GM12878 (cell line): ENCODE results near the gene KIAA1671. TPM values are rescaled to one million over a fixed set of nuclear protein-coding genes. Genes with fewer than 3 reads are reported as not detected.

Experiments
- ATAC-seq: fragments of 200-7000 bp; cut with Tn5 transposase; 3 replicates; pipeline ENCODE4 v1.9.1; 2020; ENCODE audit warnings: mild to moderate bottlenecking, moderate library complexity
- BruUV-seq: library from RNA; stranded (reverse); fragments of 400-500 nt; replicated peaks from 2 replicates; lab custom pipeline; 2021; lab: Mats Ljungman, UMichigan
- CTCF ChIA-PET: fragments of 300-600 bp; sonication (Branson Sonifier 250); formaldehyde crosslinking; extraction: SDS; loops from one replicate; lab custom pipeline; 2021; ENCODE audit warnings: inconsistent platforms; lab: Yijun Ruan, JAX
- POLR2A ChIA-PET: fragments of 350-600 bp; formaldehyde crosslinking; extraction: SDS; loops from one replicate; lab custom pipeline; 2021; ENCODE audit warnings: inconsistent platforms; lab: Charles Lee
- RAD21 ChIA-PET: fragments of 300-600 bp; sonication (Branson Sonifier 250); formaldehyde crosslinking; loops from one replicate; lab custom pipeline; 2023; ENCODE audit warnings: antibody characterized with exemption; ENCODE audit not compliant: unreplicated experiment; lab: Charles Lee
- SMC1A ChIA-PET: fragments of 300-600 bp; sonication (Branson Sonifier 250); formaldehyde crosslinking; loops from one replicate; lab custom pipeline; 2023; ENCODE audit not compliant: unreplicated experiment, uncharacterized antibody; lab: Charles Lee
- DNase-seq: peaks from one replicate; pipeline ENCODE4 v3.0.0-alpha.2; 2011; ENCODE audit warnings: low read depth, low spot score
- FAIRE-seq: peaks from 3 replicates; lab custom pipeline; 2011; peaks lifted over from hg19 to GRCh38; lab: Jason Lieb, UNC
- H2AFZ ChIP-seq: 2 replicates; pipeline ENCODE4 v1.6.0; 2011; ENCODE audit warnings: low read depth, low read length, control low read depth; ENCODE audit not compliant: control insufficient read depth
- H3K27ac ChIP-seq: 2 replicates; pipeline ENCODE4 v1.5.1; 2011; ENCODE audit warnings: control low read depth; ENCODE audit not compliant: control insufficient read depth, insufficient read depth
- H3K27me3 ChIP-seq, 2 experiments: replicated peaks in 1 of 2; 2 replicates each; pipeline versions ENCODE4 v1.6.0 to v1.6.1; 2011; ENCODE audit warnings: low read length in 1 of 2; ENCODE audit not compliant: control insufficient read depth in 2 of 2, insufficient read depth in 2 of 2
- H3K36me3 ChIP-seq, 2 experiments: 2 replicates each; pipeline ENCODE4 v1.5.1; 2011; ENCODE audit warnings: low read length in 1 of 2; ENCODE audit not compliant: control insufficient read depth in 2 of 2, insufficient read depth in 2 of 2
- H3K4me1 ChIP-seq: 2 replicates; pipeline ENCODE4 v1.6.1; 2011; ENCODE audit warnings: mild to moderate bottlenecking, low read length, moderate library complexity, mixed read lengths; ENCODE audit not compliant: control insufficient read depth, insufficient read depth
- H3K4me2 ChIP-seq: 2 replicates; pipeline ENCODE4 v1.6.0; 2011; ENCODE audit warnings: control low read depth; ENCODE audit not compliant: control insufficient read depth, insufficient read depth
- H3K4me3 ChIP-seq: fragments of 200-600 bp; sonication (generic); 2 replicates; pipeline ENCODE4 v1.5.1; 2016
- H3K79me2 ChIP-seq: 2 replicates; pipeline ENCODE4 v1.6.0; 2011; ENCODE audit warnings: low read length; ENCODE audit not compliant: control insufficient read depth, insufficient read depth
- H3K9ac ChIP-seq: 2 replicates; pipeline ENCODE4 v1.8.0; 2011; ENCODE audit warnings: low read length, control low read depth, mixed read lengths; ENCODE audit not compliant: control insufficient read depth, insufficient read depth
- H3K9me3 ChIP-seq: replicated peaks from 3 replicates; pipeline ENCODE4 v1.5.1; 2011; ENCODE audit warnings: mild to moderate bottlenecking, low read length; ENCODE audit not compliant: control insufficient read depth, insufficient read depth
- H4K20me1 ChIP-seq: 2 replicates; pipeline ENCODE4 v1.6.0; 2011; ENCODE audit not compliant: control insufficient read depth, insufficient read depth
- ESRRA ChIP-seq: IDR thresholded peaks from 2 replicates; pipeline ENCODE4 v1.6.1; 2012; ENCODE audit warnings: mild to moderate bottlenecking, low read length, improper control_type of control experiment
- FOXK2 ChIP-seq: fragments of 450-650 bp; IDR thresholded peaks from 2 replicates; pipeline ENCODE4 v1.6.1; 2017; ENCODE audit warnings: mild to moderate bottlenecking, moderate library complexity
- MEF2B ChIP-seq: fragments of 450-650 bp; IDR thresholded peaks from 2 replicates; pipeline ENCODE4 v1.6.1; 2018; ENCODE audit warnings: mild to moderate bottlenecking, moderate library complexity; ENCODE audit not compliant: partially characterized antibody, poor library complexity, severe bottlenecking
- SMAD1 ChIP-seq: fragments of 450-650 bp; IDR thresholded peaks from 2 replicates; pipeline ENCODE4 v1.6.1; 2018; ENCODE audit warnings: mild to moderate bottlenecking, low read depth; ENCODE audit not compliant: partially characterized antibody
- SMAD5 ChIP-seq: IDR thresholded peaks from 2 replicates; pipeline ENCODE4 v1.6.1; 2016; ENCODE audit warnings: antibody characterized with exemption, low read depth
- STAT3 ChIP-seq: IDR thresholded peaks from 2 replicates; pipeline ENCODE4 v1.6.1; 2011; ENCODE audit warnings: low read depth, low read length, improper control_type of control experiment
- SUPT20H ChIP-seq: IDR thresholded peaks from 2 replicates; pipeline ENCODE4 v1.6.1; 2011; ENCODE audit warnings: low read depth, mild to moderate bottlenecking, low read length, moderate library complexity, borderline replicate concordance; ENCODE audit not compliant: control insufficient read depth
- TARDBP ChIP-seq: IDR thresholded peaks from 2 replicates; pipeline ENCODE4 v1.6.1; 2016; ENCODE audit warnings: borderline replicate concordance
- USF1 ChIP-seq: IDR thresholded peaks from 2 replicates; pipeline ENCODE4 v1.6.1; 2011; ENCODE audit warnings: borderline replicate concordance, low read depth, mild to moderate bottlenecking, moderate library complexity, mixed read lengths, low read length; ENCODE audit not compliant: insufficient read depth; ENCODE audit errors: extremely low read length
- ZBTB11 ChIP-seq: fragments of 450-650 bp; formaldehyde crosslinking; IDR thresholded peaks from 2 replicates; pipeline ENCODE4 v1.5.0; 2022; ENCODE audit warnings: mild to moderate bottlenecking, missing genetic modification characterization
- ZNF217 ChIP-seq: fragments of 450-650 bp; IDR thresholded peaks from 2 replicates; pipeline ENCODE4 v1.6.1; 2017; ENCODE audit warnings: antibody characterized with exemption, mild to moderate bottlenecking
- WGBS: methylation state at CpG from one replicate; pipeline ENCODE4 v1.1.6; 2016; ENCODE audit warnings: low lambda C conversion rate; ENCODE audit not compliant: insufficient replicate concordance, insufficient coverage; ENCODE audit errors: missing lambda C conversion rate; 5-methylcytosine and 5-hydroxymethylcytosine counted together
- in situ Hi-C: fragments of 300-500 bp; cut with MboI; formaldehyde crosslinking; loops from 9 replicates; pipeline ENCODE4 v1.14.3; 2018; ENCODE audit warnings: mixed read lengths
- intact Hi-C: fragments of 100-400 bp; cut with micrococcal nuclease; formaldehyde crosslinking; loops from one replicate; pipeline ENCODE4 v1.14.2; 2022; ENCODE audit not compliant: unreplicated experiment
- polyA plus RNA-seq, 11 experiments: library from polyadenylated mRNA; depleted of rRNA in 4 of 11; unstranded in 6 of 11; stranded (reverse) in 5 of 11; fragments of >200 nt; fragmentation: Nextera tagmentation in 4 of 11; fragmentation: Illumina TruSeq in 1 of 11; extraction: Ambion mirVana in 4 of 11; extraction: Trizol in 1 of 11; gene quantifications; 1 replicate in 1 of 11; 2 replicates in 10 of 11; pipeline versions ENCODE4 v1.2.1 to v1.2.3, GENCODE V29; 2011 to 2016; ENCODE audit warnings: inconsistent platforms in 2 of 11, missing spikeins in 2 of 11, low read depth in 1 of 11
- total RNA-seq, 4 experiments: library from RNA; depleted of rRNA in 3 of 4; stranded (reverse); fragments of >200 nt in 3 of 4; fragmentation: Illumina TruSeq in 1 of 4; extraction: Trizol in 1 of 4; gene quantifications; 2 replicates each; pipeline versions ENCODE4 v1.2.1 to v1.2.3, GENCODE V29; 2013 to 2021

The KIAA1671 gene
- total and polyA plus RNA-seq, 10 of the 15 experiments (the other 5 are each of a cell fraction or from before 2014, with no cell fraction given): 0.05 to 2.7 (median 0.33) TPM

- no peaks in the 10 kb centered on the region; the same call in 2 of the 3 replicates for H3K9me3 ChIP-seq
- no peaks in the 10 kb centered on the region for H4K20me1 ChIP-seq
- H3K4me3 ChIP-seq: no peak overlapping the region
- peaks cover 0 to 13% of the 10 kb centered on the region in 2 experiments; a peak in 3 of 4 replicates for H3K27me3 ChIP-seq
- TF ChIP-seq SUPT20H (no peak), ZNF217 (no peak)
- ChIA-PET CTCF (interaction anchor here (0.7 to 4.3 kb wide), 8 partner anchors 20 to 61 kb away, joined by 3 to 30 read pairs (median 10); no protein-coding TSS in a partner anchor), SMC1A (interaction anchor here (0.9 to 2.9 kb wide), 7 partner anchors 23 to 92 kb away, joined by 3 to 15 read pairs (median 5); no protein-coding TSS in a partner anchor), POLR2A (no interaction called here), RAD21 (interaction anchor here (1.2 to 2.7 kb wide), 3 partner anchors 24 to 35 kb away, joined by 4 to 8 read pairs (median 5); no protein-coding TSS in a partner anchor)
- intact Hi-C loops (no loop called here), in situ Hi-C loops (no loop called here)
- no TSS peak for BruUV-seq
- H3K79me2 ChIP-seq: no peaks in the 10 kb centered on the region
- WGBS: 41% methylated on average over 4 of the region's 4 CpGs
- H3K27ac ChIP-seq: no peak overlapping the region
- no peak for ATAC-seq
- FAIRE-seq: no peak
- DNase-seq: no peak
- no peak overlapping the region for H2AFZ ChIP-seq
- H3K9ac ChIP-seq: no peak overlapping the region
- H3K4me1 ChIP-seq: no peaks in the 10 kb centered on the region
- H3K4me2 ChIP-seq: peak overlapping the region; percentile 85
- no peaks in the 10 kb centered on the region for H3K36me3 ChIP-seq
These were observed 158.0 kb downstream of the KIAA1671 start for GRCh38 chr22:25110596-25110845.

- BruUV-seq: no TSS peak
- SMC1A ChIA-PET: interaction anchor here (1.0 to 2.9 kb wide), 11 partner anchors 16 to 91 kb away, joined by 3 to 15 read pairs (median 4); no protein-coding TSS in a partner anchor
- peak overlapping the region; percentile 48 for H2AFZ ChIP-seq
- H3K27ac ChIP-seq: no peak overlapping the region
- peaks cover 0 to 13% of the 10 kb centered on the region in 2 experiments; a peak in 3 of 4 replicates for H3K27me3 ChIP-seq
- H3K36me3 ChIP-seq: no peaks in the 10 kb centered on the region
- peak; percentile 90 for FAIRE-seq
- in situ Hi-C loops: no loop called here
- WGBS: 2% methylated on average over 34 of the region's 36 CpGs
- no peak overlapping the region for H3K4me3 ChIP-seq
- peak overlapping the region; percentile 85 for H3K4me2 ChIP-seq
- peak; percentile 87 for ATAC-seq
- intact Hi-C loops: loop anchor here (1.0 kb wide), 1 partner anchor 25 kb away; no protein-coding TSS in a partner anchor
- POLR2A ChIA-PET: interaction anchor here (0.6 to 1.1 kb wide), 2 partner anchors 24 to 53 kb away, joined by 3 to 5 read pairs; no protein-coding TSS in a partner anchor
- no peaks in the 10 kb centered on the region for H3K4me1 ChIP-seq
- H4K20me1 ChIP-seq: no peaks in the 10 kb centered on the region
- H3K79me2 ChIP-seq: no peaks in the 10 kb centered on the region
- RAD21 ChIA-PET: interaction anchor here (1.1 to 2.7 kb wide), 7 partner anchors 19 to 61 kb away, joined by 3 to 8 read pairs (median 5); no protein-coding TSS in a partner anchor
- peak; percentile 26 for DNase-seq
- no peaks in the 10 kb centered on the region; the same call in 2 of the 3 replicates for H3K9me3 ChIP-seq
- CTCF ChIA-PET: interaction anchor here (0.7 to 4.3 kb wide), 19 partner anchors 10 to 97 kb away, joined by 3 to 30 read pairs (median 4); no protein-coding TSS in a partner anchor
- no peak overlapping the region for H3K9ac ChIP-seq
- TF ChIP-seq ESRRA (no peak), MEF2B (peak; percentile 87), SMAD1 (no peak), SMAD5 (no peak), STAT3 (no peak), FOXK2 (no peak), ZBTB11 (CRISPR knock-in tag) (no peak), USF1 (no peak), TARDBP (no peak)
These were observed 158.5 kb downstream of the KIAA1671 start for GRCh38 chr22:25110846-25111578.
